Hepatocyte (in vitro differentiated cells): ENCODE measurements around the gene TTLL5.

Experiments
- CTCF ChIP-seq: fragments of 200-600 bp; sonication (generic); IDR thresholded peaks from 2 replicates; pipeline ENCODE4 v1.5.1; 2016; ENCODE audit warnings: antibody characterized with exemption, mild to moderate bottlenecking; ENCODE audit not compliant: poor library complexity
- EZH2phosphoT487 ChIP-seq: fragments of 200-600 bp; sonication (generic); IDR thresholded peaks from one replicate; pipeline ENCODE4 v1.6.1; 2018; ENCODE audit warnings: antibody characterized with exemption, mild to moderate bottlenecking, low read depth, moderate library complexity; ENCODE audit not compliant: unreplicated experiment, severe bottlenecking

- TF ChIP-seq CTCF (no peak), EZH2phosphoT487 (no peak)
These were observed 24.9 kb downstream of the TTLL5 start for GRCh38 chr14:75685910-75686309.
